ENCODE results near the gene USP4. TPM values are rescaled to one million over a fixed set of nuclear protein-coding genes. Genes with fewer than 3 reads are reported as not detected.
A peak's percentile ranks its signal among the peaks of the same experiment; 100 is the strongest.

The USP4 gene
- total and polyA plus RNA-seq, 2 of the 13 experiments (the other 11 are each of a cell fraction or from before 2014, with no cell fraction given), result 9.2 to 20.8 TPM

DNA sequence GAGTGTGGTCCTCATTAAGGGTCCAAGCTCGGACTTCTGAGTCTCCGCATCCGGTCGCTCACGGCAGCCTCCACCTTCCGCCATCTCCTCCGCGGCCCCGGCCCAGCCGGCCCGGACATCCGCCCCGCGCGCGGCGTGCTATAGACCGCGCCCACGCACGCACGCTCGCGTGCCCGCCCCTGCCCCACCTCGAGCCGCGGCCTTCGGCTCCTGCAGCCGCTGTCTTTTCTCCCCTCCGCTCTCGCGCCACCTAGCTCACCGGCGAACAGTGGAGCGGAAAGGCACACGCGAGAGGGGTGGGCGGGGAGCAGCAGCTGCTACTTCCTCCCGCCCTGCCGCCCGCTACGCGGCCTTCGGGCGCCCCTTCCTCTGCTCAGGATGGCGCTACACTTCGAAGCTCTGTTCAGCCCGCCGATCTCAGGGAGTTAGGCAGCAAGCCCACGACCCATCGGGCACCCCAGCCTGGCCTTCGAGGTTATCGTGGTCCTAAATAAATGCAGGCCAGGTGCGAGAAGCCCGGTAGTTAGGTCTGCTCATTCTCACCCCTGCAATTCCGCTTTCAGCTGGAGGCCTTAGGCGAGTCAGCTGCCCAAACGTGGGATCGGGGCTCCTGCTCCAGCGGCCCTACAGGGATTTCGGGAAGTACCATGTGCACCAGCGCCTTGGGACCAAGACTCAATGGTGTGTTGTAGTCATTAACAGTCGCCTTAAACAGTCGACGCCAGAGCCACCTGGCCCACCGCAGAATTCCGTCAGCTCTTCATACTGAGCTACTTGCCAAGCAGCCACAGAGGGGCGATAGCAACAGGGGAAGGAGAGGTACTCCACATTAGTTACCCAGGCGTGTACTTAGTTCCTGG, at the start of gene USP4 (continued):
- TF ChIP-seq FUBP1 (CRISPR knock-in tag; IDR thresholded peaks at IDR 0.05; ENCODE audit: borderline replicate concordance), result peak; percentile 68; the same call in 1 of the 2 replicates
- TF ChIP-seq GTF3A (CRISPR knock-in tag; conservative IDR thresholded peaks at IDR 0.05), result peak; percentile 81
- TF ChIP-seq GLI4 (CRISPR knock-in tag; IDR thresholded peaks at IDR 0.05; ENCODE audit: borderline replicate concordance), result peak; percentile 96; the same call in 1 of the 2 replicates
- TF ChIP-seq, protein P1, sequence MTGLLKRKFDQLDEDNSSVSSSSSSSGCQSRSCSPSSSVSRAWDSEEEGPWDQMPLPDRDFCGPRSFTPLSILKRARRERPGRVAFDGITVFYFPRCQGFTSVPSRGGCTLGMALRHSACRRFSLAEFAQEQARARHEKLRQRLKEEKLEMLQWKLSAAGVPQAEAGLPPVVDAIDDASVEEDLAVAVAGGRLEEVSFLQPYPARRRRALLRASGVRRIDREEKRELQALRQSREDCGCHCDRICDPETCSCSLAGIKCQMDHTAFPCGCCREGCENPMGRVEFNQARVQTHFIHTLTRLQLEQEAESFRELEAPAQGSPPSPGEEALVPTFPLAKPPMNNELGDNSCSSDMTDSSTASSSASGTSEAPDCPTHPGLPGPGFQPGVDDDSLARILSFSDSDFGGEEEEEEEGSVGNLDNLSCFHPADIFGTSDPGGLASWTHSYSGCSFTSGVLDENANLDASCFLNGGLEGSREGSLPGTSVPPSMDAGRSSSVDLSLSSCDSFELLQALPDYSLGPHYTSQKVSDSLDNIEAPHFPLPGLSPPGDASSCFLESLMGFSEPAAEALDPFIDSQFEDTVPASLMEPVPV (CRISPR knock-in tag; IDR thresholded peaks at IDR 0.05), result peak; percentile 98
- no peak for TF ChIP-seq HMG20A (CRISPR knock-in tag; IDR thresholded peaks at IDR 0.05; ENCODE audit: borderline replicate concordance)
- no peak for TF ChIP-seq NPAS2 (CRISPR knock-in tag; IDR thresholded peaks at IDR 0.05; ENCODE audit: borderline replicate concordance)
- no peak for TF ChIP-seq XBP1 (CRISPR knock-in tag; IDR thresholded peaks at IDR 0.05)
- TF ChIP-seq ZNF766 (CRISPR knock-in tag; IDR thresholded peaks at IDR 0.05; ENCODE audit: borderline replicate concordance), result 0 out of 2 replicates have a peak, but pooled peaks have one; percentile 82
- TF ChIP-seq NCOA1 (CRISPR knock-in tag; IDR thresholded peaks at IDR 0.05), result peak; percentile 47; the same call in 1 of the 2 replicates
- peak; percentile 76 for TF ChIP-seq HDAC1 (CRISPR knock-in tag; IDR thresholded peaks at IDR 0.05)
- peak; percentile 84 for TF ChIP-seq ZNF781 (CRISPR knock-in tag; IDR thresholded peaks at IDR 0.05; ENCODE audit: borderline replicate concordance, not compliant biosample characterization)
- TF ChIP-seq BRD4 (CRISPR knock-in tag; IDR thresholded peaks at IDR 0.05), result peak; percentile 62
- peak; percentile 62; the same call in 1 of the 2 replicates for TF ChIP-seq HOXA5 (CRISPR knock-in tag; IDR thresholded peaks at IDR 0.05)
- no peak for TF ChIP-seq TCF12 (IDR thresholded peaks at IDR 0.05)
- TF ChIP-seq TCF12 (CRISPR knock-in tag; IDR thresholded peaks at IDR 0.05), result peak; percentile 84; the same call in 1 of the 2 replicates
- peak; percentile 73; the same call in 1 of the 2 replicates for TF ChIP-seq SKIL (CRISPR knock-in tag; IDR thresholded peaks at IDR 0.05; ENCODE audit: borderline replicate concordance)

Measured in HepG2 (cell line).